ENCODE results near the gene ARMC8.

- no peak for TF ChIP-seq CTCF (IDR thresholded peaks at IDR 0.05)
- TF ChIP-seq POLR2A (IDR thresholded peaks at IDR 0.05) = no peak
These were observed 94.5 kb downstream of the ARMC8 start for GRCh38 chr3:138281561-138281960.
